Activated T-helper 1 cell treated with anti-CD3 and anti-CD28 coated beads, Interleukin-2, amount 50 U/mL, for 16 hours (primary cell): ENCODE data around the gene CLDN2.
"Not testable (repeated sequence)": the region's sequence is repeated elsewhere in the genome, so short reads cannot be mapped to it uniquely, and the experiment has no call there.

Source experiments
- DNase-seq, 2 donors: peaks; one replicate each; pipeline ENCODE4 v3.0.0-alpha.2; 2020; ENCODE audit warnings: low read depth in 1 of 2, low spot score in 1 of 2

Gene CLDN2

GRCh38 chrX:106919932-106920452 lies at the start of gene CLDN2:
TSS of gene CLDN2 (plus strand) at chrX:106920402. CDS start at chrX:106928229, 7,827 bp downstream.
- no peak for DNase-seq

GRCh38 chrX:106872796-106873195 lies 47.4 kb upstream of the CLDN2 start:
- not testable (repeated sequence) for DNase-seq

- DNase-seq: no peak
Measured at GRCh38 chrX:106874075-106874474, 46.1 kb upstream of the CLDN2 start.

GRCh38 chrX:106875151-106875550 lies 45.1 kb upstream of the CLDN2 start:
- DNase-seq: no peak

GRCh38 chrX:106889468-106889867 lies 30.7 kb upstream of the CLDN2 start:
- no peak for DNase-seq

- no peak for DNase-seq
Measured at GRCh38 chrX:106891762-106892460, 28.3 kb upstream of the CLDN2 start.

GRCh38 chrX:106894392-106894909 lies 25.8 kb upstream of the CLDN2 start:
- peak in 1 of 2 donors; percentile 13 for DNase-seq

GRCh38 chrX:106894978-106895452 lies 25.2 kb upstream of the CLDN2 start:
- no peak for DNase-seq

GRCh38 chrX:106897259-106897658 lies 22.9 kb upstream of the CLDN2 start:
- DNase-seq: no peak

GRCh38 chrX:106898462-106898861 lies 21.7 kb upstream of the CLDN2 start:
- DNase-seq: no peak

- no peak for DNase-seq
Measured at GRCh38 chrX:106899276-106899675, 20.9 kb upstream of the CLDN2 start.

- DNase-seq: no peak
Measured at GRCh38 chrX:106899841-106900240, 20.4 kb upstream of the CLDN2 start.

- no peak for DNase-seq
Measured at GRCh38 chrX:106901341-106901740, 18.9 kb upstream of the CLDN2 start.

- no peak for DNase-seq
Measured at GRCh38 chrX:106901781-106902219, 18.4 kb upstream of the CLDN2 start.

GRCh38 chrX:106902684-106903083 lies 17.5 kb upstream of the CLDN2 start:
- DNase-seq: no peak

- no peak for DNase-seq
Measured at GRCh38 chrX:106903291-106903824, 16.8 kb upstream of the CLDN2 start, which contains the start of gene RIPPLY1. TSS of gene RIPPLY1 (minus strand) at chrX:106903341. CDS start at chrX:106903287, 54 bp downstream.

GRCh38 chrX:106903856-106904528 lies 16.2 kb upstream of the CLDN2 start:
- DNase-seq: no peak

GRCh38 chrX:106905064-106905708 lies 15.0 kb upstream of the CLDN2 start:
- no peak for DNase-seq

GRCh38 chrX:106906361-106906760 lies 13.8 kb upstream of the CLDN2 start:
- DNase-seq: no peak

- no peak for DNase-seq
Measured at GRCh38 chrX:106912864-106913263, 7.3 kb upstream of the CLDN2 start.

- DNase-seq: no peak
Measured at GRCh38 chrX:106917830-106918500, 2.2 kb upstream of the CLDN2 start.
